GM23338 (cell line): ENCODE measurements around the gene ZFHX3. TPM values are rescaled to one million over a fixed set of nuclear protein-coding genes. Genes with fewer than 3 reads are reported as not detected.

ENCODE experiments used
- ATAC-seq: fragments of 200-7000 bp; cut with Tn5 transposase; 3 replicates; pipeline ENCODE4 v1.9.1; 2020
- DNase-seq: peaks from one replicate; pipeline ENCODE4 v3.0.0-alpha.2; 2015; ENCODE audit warnings: low spot score
- H2AFZ ChIP-seq: fragments of 200-600 bp; sonication (generic); 2 replicates; pipeline ENCODE4 v1.8.0; 2016; ENCODE audit warnings: antibody characterized with exemption, mild to moderate bottlenecking, moderate library complexity
- H3F3A ChIP-seq: fragments of 200-600 bp; sonication (generic); replicated peaks from 2 replicates; pipeline ENCODE4 v1.8.0; 2017; ENCODE audit warnings: antibody characterized with exemption, mixed run types, low read depth
- H3K27ac ChIP-seq: fragments of 200-600 bp; sonication (generic); 2 replicates; pipeline ENCODE4 v1.6.1; 2016; ENCODE audit warnings: low read depth
- H3K27me3 ChIP-seq: fragments of 200-600 bp; sonication (generic); 2 replicates; pipeline ENCODE4 v1.8.0; 2016; ENCODE audit warnings: mild to moderate bottlenecking, mixed run types, moderate library complexity; ENCODE audit not compliant: insufficient read depth
- H3K36me3 ChIP-seq: fragments of 200-600 bp; sonication (generic); 2 replicates; pipeline ENCODE4 v1.8.0; 2016; ENCODE audit warnings: mild to moderate bottlenecking; ENCODE audit not compliant: insufficient read depth
- H3K4me1 ChIP-seq: fragments of 200-600 bp; sonication (generic); 2 replicates; pipeline ENCODE4 v1.8.0; 2016; ENCODE audit warnings: mild to moderate bottlenecking, moderate library complexity; ENCODE audit not compliant: insufficient read depth
- H3K4me2 ChIP-seq: fragments of 200-600 bp; sonication (generic); 2 replicates; pipeline ENCODE4 v1.7.1; 2017; ENCODE audit warnings: mixed run types
- H3K4me3 ChIP-seq: fragments of 200-600 bp; sonication (generic); 2 replicates; pipeline ENCODE4 v1.6.1; 2016; ENCODE audit warnings: mixed run types
- H3K79me2 ChIP-seq: fragments of 200-600 bp; sonication (generic); replicated peaks from 2 replicates; pipeline ENCODE4 v1.8.0; 2017; ENCODE audit warnings: mild to moderate bottlenecking; ENCODE audit not compliant: insufficient read depth
- H3K9me2 ChIP-seq: fragments of 200-600 bp; sonication (generic); 2 replicates; pipeline ENCODE4 v1.8.0; 2017; ENCODE audit not compliant: insufficient read depth
- H4K20me1 ChIP-seq: fragments of 200-600 bp; sonication (generic); replicated peaks from 2 replicates; pipeline ENCODE4 v1.8.0; 2017; ENCODE audit warnings: mild to moderate bottlenecking; ENCODE audit not compliant: insufficient read depth
- H3K27ac Mint-ChIP-seq: 2 replicates; pipeline ENCODE4 v1.8.0; 2020; ENCODE audit warnings: inconsistent platforms, mild to moderate bottlenecking, moderate library complexity, mixed read lengths
- H3K27me3 Mint-ChIP-seq: 3 replicates; pipeline ENCODE4 v1.8.0; 2022; ENCODE audit warnings: low read depth, mild to moderate bottlenecking, moderate library complexity, mixed read lengths, inconsistent platforms; ENCODE audit not compliant: insufficient read depth, poor library complexity
- H3K36me3 Mint-ChIP-seq: 3 replicates; pipeline ENCODE4 v1.8.0; 2021; ENCODE audit warnings: low read depth, mild to moderate bottlenecking, inconsistent platforms, moderate library complexity, mixed read lengths
- H3K4me1 Mint-ChIP-seq: 3 replicates; pipeline ENCODE4 v1.8.0; 2020; ENCODE audit warnings: mild to moderate bottlenecking, inconsistent platforms, mixed read lengths
- H3K4me3 Mint-ChIP-seq: 3 replicates; pipeline ENCODE4 v1.8.0; 2021; ENCODE audit warnings: moderate library complexity, mild to moderate bottlenecking, inconsistent platforms, mixed read lengths
- H3K9me3 Mint-ChIP-seq: 3 replicates; pipeline ENCODE4 v1.8.0; 2020; ENCODE audit warnings: moderate library complexity, mild to moderate bottlenecking, inconsistent platforms, mixed read lengths
- CREB1 ChIP-seq: fragments of 250-450 bp; sonication (Bioruptor Pico); IDR thresholded peaks from 2 replicates; pipeline ENCODE4 v1.5.0; 2020; ENCODE audit warnings: low read depth, mild to moderate bottlenecking, moderate library complexity
- ETS1 ChIP-seq: IDR thresholded peaks from 2 replicates; pipeline ENCODE4 v1.6.1; 2016; ENCODE audit warnings: antibody characterized with exemption
- EZH2 ChIP-seq: fragments of 200-600 bp; sonication (generic); IDR thresholded peaks from one replicate; pipeline ENCODE4 v1.8.0; 2017; ENCODE audit warnings: antibody characterized with exemption, mild to moderate bottlenecking, low read depth; ENCODE audit not compliant: unreplicated experiment
- JUNB ChIP-seq: IDR thresholded peaks from one replicate; pipeline ENCODE4 v1.6.1; 2016; ENCODE audit warnings: antibody characterized with exemption; ENCODE audit not compliant: unreplicated experiment
- NANOG ChIP-seq: IDR thresholded peaks from 2 replicates; pipeline ENCODE4 v1.6.1; 2016; ENCODE audit warnings: antibody characterized with exemption, borderline replicate concordance
- POLR2AphosphoS5 ChIP-seq: IDR thresholded peaks from 2 replicates; pipeline ENCODE4 v1.6.1; 2016; ENCODE audit warnings: antibody characterized with exemption, low read depth
- REST ChIP-seq: IDR thresholded peaks from one replicate; pipeline ENCODE4 v1.6.1; 2018; ENCODE audit warnings: antibody characterized with exemption; ENCODE audit not compliant: unreplicated experiment
- STAT1 ChIP-seq: IDR thresholded peaks from one replicate; pipeline ENCODE4 v1.6.1; 2016; ENCODE audit warnings: antibody characterized with exemption; ENCODE audit not compliant: unreplicated experiment
- ZNF331 ChIP-seq: fragments of 250-450 bp; sonication (Bioruptor Pico); IDR thresholded peaks from 2 replicates; pipeline ENCODE4 v1.5.0; 2020; ENCODE audit warnings: low read depth, mild to moderate bottlenecking, moderate library complexity
- ZNF462 ChIP-seq: fragments of 250-450 bp; sonication (Bioruptor Pico); IDR thresholded peaks from 2 replicates; pipeline ENCODE4 v1.5.0; 2020; ENCODE audit warnings: mild to moderate bottlenecking, moderate library complexity
- polyA plus RNA-seq: library from polyadenylated mRNA; unstranded; fragments of >200 nt; fragmentation: Nextera tagmentation; extraction: Ambion mirVana; gene quantifications from 2 replicates; pipeline ENCODE4 v1.2.1, GENCODE V29; 2016
- total RNA-seq: library from RNA; depleted of rRNA; stranded (reverse); fragments of >200 nt; shearing (Covaris generic); gene quantifications from 2 replicates; pipeline ENCODE4 v1.2.3, GENCODE V29; 2014

The ZFHX3 gene
- total and polyA plus RNA-seq, 2 experiments from 2014 or later, result 1.0 to 1.5 TPM

- Histone ChIP-seq H3K9me2 (no peaks in the 10 kb centered on the region), H3F3A (no peaks in the 10 kb centered on the region), H3K36me3 (no peaks in the 10 kb centered on the region), H3K79me2 (no peaks in the 10 kb centered on the region), H2AFZ (no peak overlapping the region), H3K27me3 (no peaks in the 10 kb centered on the region), H3K4me1 (peaks cover 13% of the 10 kb centered on the region; the same call in 1 of the 2 replicates), H3K4me3 (no peak overlapping the region), H3K4me2 (no peak overlapping the region), H4K20me1 (no peaks in the 10 kb centered on the region; the same call in 1 of the 2 replicates), H3K27ac (no peak overlapping the region)
- ATAC-seq (no peak), DNase-seq (no peak)
- no peak overlapping the region for H3K4me3 Mint-ChIP-seq
- H3K27me3 Mint-ChIP-seq, result peaks cover 4% of the 10 kb centered on the region
- H3K9me3 Mint-ChIP-seq, result no peaks in the 10 kb centered on the region
- no peak overlapping the region for H3K27ac Mint-ChIP-seq
- H3K4me1 Mint-ChIP-seq, result peaks cover 17% of the 10 kb centered on the region
- no peaks in the 10 kb centered on the region for H3K36me3 Mint-ChIP-seq
- TF ChIP-seq EZH2 (no peak), STAT1 (no peak), CREB1 (CRISPR knock-in tag) (no peak), NANOG (no peak), REST (no peak), ZNF462 (no peak), ETS1 (no peak), POLR2AphosphoS5 (no peak), JUNB (no peak), ZNF331 (CRISPR knock-in tag) (no peak)
Observed at GRCh38 chr16:72987480-72987901, 60.4 kb downstream of the ZFHX3 start.
